Measurements from ENCODE around the gene PRKCQ.

Gene PRKCQ

DNA sequence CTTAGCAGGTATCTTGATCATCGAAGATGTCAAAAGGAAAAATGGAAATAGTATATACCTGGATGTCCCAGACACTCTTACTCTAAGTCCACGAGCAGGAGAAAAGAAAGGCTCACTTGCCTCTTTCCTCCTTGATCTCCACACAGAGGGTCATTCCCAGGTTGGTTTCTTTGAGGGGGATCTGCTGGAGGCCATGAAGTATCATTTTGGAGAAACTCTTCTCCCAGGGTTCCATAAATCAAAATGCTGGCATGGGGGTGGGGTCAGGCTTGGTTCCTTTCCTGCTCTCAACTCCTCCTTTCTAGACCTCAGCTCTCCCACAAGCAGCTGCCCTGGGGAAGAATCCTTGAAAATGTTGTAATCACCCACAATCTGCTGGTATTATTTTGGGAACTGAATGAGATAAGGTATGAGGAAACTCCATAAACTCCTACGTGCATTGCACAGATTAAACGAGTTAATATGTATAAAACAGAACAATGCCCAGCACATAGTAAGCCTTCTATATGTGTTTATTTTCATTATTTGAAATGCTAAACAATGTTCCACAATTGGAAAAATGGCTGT is 54.4 kb downstream of the PRKCQ start:
- Mint-ChIP-seq H3K27me3 (ENCODE audit: low read depth) (peaks cover 7% of the 10 kb centered on the region), H3K36me3 (ENCODE audit: low read depth) (no peaks in the 10 kb centered on the region), H3K9me3 (no peaks in the 10 kb centered on the region), H3K4me3 (no peak overlapping the region), H3K4me1 (no peaks in the 10 kb centered on the region), H3K27ac (no peak overlapping the region)
- TF ChIP-seq, protein P1, sequence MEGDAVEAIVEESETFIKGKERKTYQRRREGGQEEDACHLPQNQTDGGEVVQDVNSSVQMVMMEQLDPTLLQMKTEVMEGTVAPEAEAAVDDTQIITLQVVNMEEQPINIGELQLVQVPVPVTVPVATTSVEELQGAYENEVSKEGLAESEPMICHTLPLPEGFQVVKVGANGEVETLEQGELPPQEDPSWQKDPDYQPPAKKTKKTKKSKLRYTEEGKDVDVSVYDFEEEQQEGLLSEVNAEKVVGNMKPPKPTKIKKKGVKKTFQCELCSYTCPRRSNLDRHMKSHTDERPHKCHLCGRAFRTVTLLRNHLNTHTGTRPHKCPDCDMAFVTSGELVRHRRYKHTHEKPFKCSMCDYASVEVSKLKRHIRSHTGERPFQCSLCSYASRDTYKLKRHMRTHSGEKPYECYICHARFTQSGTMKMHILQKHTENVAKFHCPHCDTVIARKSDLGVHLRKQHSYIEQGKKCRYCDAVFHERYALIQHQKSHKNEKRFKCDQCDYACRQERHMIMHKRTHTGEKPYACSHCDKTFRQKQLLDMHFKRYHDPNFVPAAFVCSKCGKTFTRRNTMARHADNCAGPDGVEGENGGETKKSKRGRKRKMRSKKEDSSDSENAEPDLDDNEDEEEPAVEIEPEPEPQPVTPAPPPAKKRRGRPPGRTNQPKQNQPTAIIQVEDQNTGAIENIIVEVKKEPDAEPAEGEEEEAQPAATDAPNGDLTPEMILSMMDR (IDR thresholded peaks at IDR 0.05; ENCODE audit: unreplicated experiment in 3 of 3), result no peak

DNA sequence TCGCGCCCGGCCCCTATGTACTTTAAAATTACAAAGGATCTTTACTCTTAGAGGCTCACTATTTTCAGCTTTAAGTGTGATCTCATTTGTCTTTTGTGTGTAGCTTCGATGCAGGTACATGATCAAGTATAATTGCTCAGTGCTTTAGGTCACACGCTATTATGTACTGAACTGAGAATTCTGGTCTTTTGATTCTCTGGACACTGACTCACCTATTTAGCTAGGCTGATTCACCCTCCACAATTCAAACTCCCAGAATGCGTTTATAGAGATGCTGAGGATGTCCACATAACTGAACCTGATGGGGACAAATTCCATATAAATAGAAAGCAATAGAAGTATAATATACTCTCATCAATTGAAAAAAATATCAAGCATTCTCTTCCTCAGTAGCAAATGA is 57.8 kb downstream of the PRKCQ start:
- TF ChIP-seq, protein P1 (IDR thresholded peaks at IDR 0.05; ENCODE audit: unreplicated experiment in 3 of 3), result no peak
- no peak overlapping the region for H3K4me3 Mint-ChIP-seq
- peaks cover 8% of the 10 kb centered on the region for H3K27me3 Mint-ChIP-seq (ENCODE audit: low read depth)
- H3K9me3 Mint-ChIP-seq, result no peaks in the 10 kb centered on the region
- H3K27ac Mint-ChIP-seq, result no peak overlapping the region
- no peaks in the 10 kb centered on the region for H3K36me3 Mint-ChIP-seq (ENCODE audit: low read depth)
- no peaks in the 10 kb centered on the region for H3K4me1 Mint-ChIP-seq

DNA sequence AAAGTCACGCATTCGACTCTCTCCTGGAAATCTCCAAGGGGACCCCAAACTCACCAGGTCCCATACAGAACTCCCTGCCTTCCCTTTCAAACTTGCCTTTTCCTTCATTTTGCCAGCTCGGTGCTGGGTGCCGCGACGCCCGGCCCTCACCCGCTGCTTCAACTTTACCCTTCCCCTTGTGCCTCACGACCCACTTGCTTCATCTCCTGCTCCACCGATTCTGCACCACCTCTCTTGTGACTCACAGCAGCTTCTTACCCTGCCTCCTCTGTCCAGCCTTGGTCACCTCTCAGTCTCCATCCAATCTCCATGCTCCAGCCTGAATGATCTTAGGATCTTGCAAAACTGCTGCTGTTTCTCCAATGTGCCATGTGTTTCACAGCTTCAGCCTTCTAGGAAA is 59.9 kb downstream of the PRKCQ start:
- Mint-ChIP-seq H3K4me3 (no peak overlapping the region), H3K36me3 (ENCODE audit: low read depth) (no peaks in the 10 kb centered on the region), H3K27ac (no peak overlapping the region), H3K27me3 (ENCODE audit: low read depth) (peaks cover 8% of the 10 kb centered on the region), H3K9me3 (no peaks in the 10 kb centered on the region), H3K4me1 (peaks cover 17% of the 10 kb centered on the region)
- TF ChIP-seq, protein P1 (IDR thresholded peaks at IDR 0.05; ENCODE audit: unreplicated experiment in 3 of 3), result no peak

- Mint-ChIP-seq H3K27me3 (ENCODE audit: low read depth) (peaks cover 8% of the 10 kb centered on the region), H3K27ac (no peak overlapping the region), H3K4me1 (peaks cover 22% of the 10 kb centered on the region), H3K4me3 (no peak overlapping the region), H3K36me3 (ENCODE audit: low read depth) (peaks cover 7% of the 10 kb centered on the region), H3K9me3 (no peaks in the 10 kb centered on the region)
- TF ChIP-seq, protein P1 (IDR thresholded peaks at IDR 0.05; ENCODE audit: unreplicated experiment in 3 of 3), result no peak
Observed at GRCh38 chr10:6518791-6519429, 61.2 kb downstream of the PRKCQ start.

DNA sequence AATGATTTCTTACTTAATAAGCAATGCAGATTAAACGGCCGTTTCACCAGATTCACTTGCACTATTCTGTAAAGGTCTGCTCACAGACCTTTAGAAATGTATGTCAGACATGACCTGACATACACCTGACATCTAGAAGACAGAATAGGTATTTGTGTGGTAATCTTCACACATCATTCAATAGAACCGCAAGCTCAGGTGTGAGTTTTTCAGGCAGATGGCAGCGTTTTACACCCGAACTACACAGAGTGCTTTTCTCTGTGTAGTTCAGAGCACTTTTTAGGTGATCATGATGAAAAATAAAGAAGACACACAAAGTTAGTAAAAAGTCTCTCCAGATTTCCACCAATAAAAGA is 63.2 kb downstream of the PRKCQ start:
- Mint-ChIP-seq H3K9me3 (peaks cover 3% of the 10 kb centered on the region), H3K27me3 (ENCODE audit: low read depth) (peaks cover 8% of the 10 kb centered on the region), H3K4me1 (peaks cover 22% of the 10 kb centered on the region), H3K27ac (peak overlapping the region in 1 of 3 experiments; percentile 21), H3K36me3 (ENCODE audit: low read depth) (peaks cover 27% of the 10 kb centered on the region), H3K4me3 (no peak overlapping the region)
- TF ChIP-seq, protein P1 (IDR thresholded peaks at IDR 0.05; ENCODE audit: unreplicated experiment in 3 of 3), result no peak
